A673 (cell line): ENCODE measurements around the gene SLC44A1.

Experiments used
- CTCF ChIP-seq: fragments of 300-800, 200-600 bp; sonication (generic); conservative IDR thresholded peaks from 2 replicates; pipeline ENCODE4 v1.5.1; 2017; ENCODE audit warnings: low read depth, mild to moderate bottlenecking, antibody characterized with exemption, low read length, moderate library complexity, mixed read lengths
- EZH2 ChIP-seq: fragments of 200-600 bp; sonication (generic); IDR thresholded peaks from 2 replicates; pipeline ENCODE4 v1.6.1; 2017; ENCODE audit warnings: borderline replicate concordance, low read depth, mild to moderate bottlenecking, mixed read lengths, antibody characterized with exemption, low read length; ENCODE audit not compliant: poor library complexity, severe bottlenecking

GRCh38 chr9:105278751-105279150 lies 34.3 kb downstream of the SLC44A1 start:
- TF ChIP-seq CTCF (no peak), EZH2 (no peak)
